ENCODE measurements around the gene KIF13A.
"Not testable (repeated sequence)": the region's sequence is repeated elsewhere in the genome, so short reads cannot be mapped to it uniquely, and the experiment has no call there.

The KIF13A gene

DNA sequence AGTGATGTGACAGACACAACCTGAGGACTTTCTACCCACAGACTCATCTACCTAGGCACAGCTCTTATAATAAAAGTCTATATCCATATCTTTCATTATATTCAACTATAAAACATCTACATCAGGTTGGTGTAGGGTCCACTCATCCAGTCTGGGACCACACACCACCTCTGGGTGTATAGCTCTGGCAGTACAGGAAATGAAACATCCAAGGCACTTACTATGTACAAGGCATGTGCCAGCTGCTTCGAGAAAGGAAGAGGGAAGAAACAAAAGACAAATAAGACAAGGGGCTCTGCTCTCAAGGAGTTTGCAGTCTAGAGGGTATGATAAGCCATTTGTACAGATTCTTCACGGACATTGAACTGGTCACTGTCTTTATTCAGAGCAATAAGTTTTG lies 18.6 kb downstream of the KIF13A start:
- no peak for DNase-seq (ENCODE audit: low read depth in 2 of 2)

DNA sequence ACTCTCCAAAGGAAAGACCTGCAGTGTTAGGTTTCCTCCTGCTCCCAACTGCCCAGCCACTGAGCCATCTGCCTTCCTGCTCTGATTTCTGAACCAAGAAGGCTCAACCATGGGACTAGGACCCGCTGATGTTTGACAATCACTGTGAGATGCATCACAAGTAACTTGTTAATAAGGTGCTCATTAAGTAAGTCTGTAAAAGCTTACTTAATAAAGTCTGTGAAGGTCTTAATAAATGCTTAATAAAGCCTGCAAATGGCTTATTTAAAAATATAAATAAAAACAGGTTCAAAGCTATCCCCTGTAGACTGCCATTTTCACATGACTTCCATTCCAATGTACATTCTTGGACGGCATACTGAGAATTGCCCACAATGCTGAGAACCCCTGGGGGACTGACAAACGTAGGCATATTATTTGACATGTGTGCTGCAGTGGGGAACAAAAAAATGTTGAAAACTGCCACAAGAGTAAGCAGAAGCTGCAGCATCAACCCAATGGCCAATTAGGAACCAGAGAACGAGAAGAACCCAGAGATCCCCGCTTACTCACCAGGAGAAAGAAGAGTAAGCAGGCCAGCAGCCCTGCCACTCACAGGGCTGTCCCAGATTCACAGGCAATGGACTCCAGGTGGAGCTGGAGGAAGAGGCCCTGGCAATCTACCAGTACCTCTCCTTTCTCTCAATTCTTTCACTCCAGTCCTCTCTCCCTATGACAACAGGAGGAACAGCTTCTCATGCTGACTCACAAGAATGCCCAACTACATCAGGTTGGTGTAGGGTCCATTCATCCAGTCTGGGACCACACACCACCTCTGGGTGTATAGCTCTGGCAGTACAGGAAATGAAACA lies 19.5 kb downstream of the KIF13A start:
- no peak for DNase-seq (ENCODE audit: low read depth in 2 of 2)

DNA sequence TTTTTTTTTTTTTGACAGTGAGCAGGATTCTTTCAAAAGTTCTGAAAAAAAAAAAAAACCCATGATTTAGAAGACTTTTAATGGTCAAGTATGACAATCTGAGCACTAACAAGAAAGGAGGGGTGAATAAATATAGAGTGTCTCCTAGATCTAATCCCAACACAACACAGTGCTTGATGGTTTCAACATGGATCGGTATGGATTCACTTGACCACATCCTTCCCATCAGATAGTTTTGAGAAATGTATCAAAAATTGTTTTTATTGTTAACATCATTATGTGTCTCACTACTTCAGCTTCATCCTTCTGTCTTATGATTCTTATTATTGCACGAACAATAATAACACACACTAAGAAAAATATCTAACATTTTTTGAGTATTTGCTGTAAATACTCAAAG lies 21.0 kb downstream of the KIF13A start:
- no peak for DNase-seq (ENCODE audit: low read depth in 2 of 2)

- DNase-seq (ENCODE audit: low read depth in 2 of 2) = no peak
These were observed 22.0 kb downstream of the KIF13A start for GRCh38 chr6:17965397-17965796.

DNA sequence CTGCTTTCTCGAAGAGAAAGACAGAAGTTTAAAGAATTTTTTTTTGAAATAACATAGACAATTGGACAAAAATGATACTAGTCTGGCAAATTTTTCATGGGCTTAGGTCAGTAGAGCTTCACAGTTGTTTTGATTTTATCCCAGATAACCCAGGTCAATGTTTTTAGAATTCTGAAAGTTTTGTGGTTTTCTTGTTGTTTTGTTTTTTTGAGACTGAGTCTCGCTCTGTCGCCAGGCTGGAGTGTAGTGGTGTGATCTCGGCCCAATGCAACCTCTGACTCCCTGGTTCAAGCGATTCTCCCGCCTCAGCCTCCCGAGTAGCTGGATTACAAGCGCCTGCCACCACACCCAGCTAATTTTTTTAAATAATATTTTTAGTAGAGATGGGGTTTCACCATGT lies 22.8 kb downstream of the KIF13A start:
- no peak for DNase-seq (ENCODE audit: low read depth in 2 of 2)

DNA sequence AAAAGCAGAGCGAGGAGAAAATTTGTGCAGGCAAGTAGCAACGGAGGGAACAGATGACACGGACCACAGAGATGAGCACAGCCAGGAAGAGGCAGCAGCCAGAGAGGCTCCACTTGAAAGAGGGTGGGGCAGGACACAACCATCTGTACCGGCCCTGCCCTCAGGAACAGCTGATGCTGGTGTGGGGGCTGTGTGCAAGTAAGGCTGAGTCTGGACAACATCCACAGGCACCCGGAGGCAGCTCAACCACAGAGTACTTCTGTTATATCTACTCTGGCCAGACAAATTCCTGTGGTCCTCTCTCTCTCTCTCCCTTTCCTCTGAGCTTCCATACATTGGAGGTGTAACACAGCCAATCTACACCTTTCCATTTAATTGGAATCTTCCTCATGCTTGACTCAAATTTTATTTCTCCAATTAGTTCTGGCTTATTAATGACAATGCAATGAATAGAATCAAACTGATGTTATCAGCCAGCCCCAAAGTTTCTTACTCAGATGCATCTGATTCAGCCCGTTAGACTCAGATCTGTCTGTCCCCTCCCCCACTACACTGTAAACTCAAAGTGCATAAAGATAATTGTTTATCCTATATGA lies 24.9 kb downstream of the KIF13A start:
- DNase-seq (ENCODE audit: low read depth in 2 of 2) = no peak

- no peak for DNase-seq (ENCODE audit: low read depth in 2 of 2)
These were observed 28.1 kb downstream of the KIF13A start for GRCh38 chr6:17959302-17959701.

DNA sequence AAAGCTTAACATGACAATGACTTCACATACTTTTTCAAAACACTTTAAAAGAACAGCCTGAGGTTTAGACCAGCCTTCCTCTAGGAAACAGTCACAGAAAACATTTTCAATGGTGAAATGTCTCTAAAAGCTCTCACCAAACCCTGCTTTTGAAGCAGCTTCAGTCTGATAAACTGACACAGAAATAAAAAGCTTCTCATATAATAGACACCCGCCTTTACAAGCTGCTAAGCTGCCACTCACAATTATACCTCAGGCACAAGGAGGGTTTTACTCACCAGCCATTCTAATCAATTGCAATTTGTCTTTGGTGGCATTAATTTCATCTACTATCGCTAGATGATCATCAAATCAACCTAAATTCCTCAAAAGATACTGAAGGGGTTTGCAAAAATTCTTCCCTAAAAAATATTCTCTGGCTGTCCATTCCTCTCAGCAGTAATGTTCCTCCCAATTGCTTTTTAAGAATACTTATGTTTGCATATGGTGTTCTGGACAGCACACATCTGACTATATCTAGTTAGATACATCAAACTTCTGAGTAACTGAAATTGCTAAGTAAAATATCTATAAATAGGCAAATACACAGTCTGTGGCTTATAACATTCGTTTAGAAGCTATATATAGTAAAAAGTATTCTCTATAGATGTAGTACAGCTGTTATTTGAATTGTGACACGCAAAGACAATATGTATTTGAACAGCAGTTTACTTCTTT lies 29.4 kb downstream of the KIF13A start:
- DNase-seq (ENCODE audit: low read depth in 2 of 2) = no peak

DNA sequence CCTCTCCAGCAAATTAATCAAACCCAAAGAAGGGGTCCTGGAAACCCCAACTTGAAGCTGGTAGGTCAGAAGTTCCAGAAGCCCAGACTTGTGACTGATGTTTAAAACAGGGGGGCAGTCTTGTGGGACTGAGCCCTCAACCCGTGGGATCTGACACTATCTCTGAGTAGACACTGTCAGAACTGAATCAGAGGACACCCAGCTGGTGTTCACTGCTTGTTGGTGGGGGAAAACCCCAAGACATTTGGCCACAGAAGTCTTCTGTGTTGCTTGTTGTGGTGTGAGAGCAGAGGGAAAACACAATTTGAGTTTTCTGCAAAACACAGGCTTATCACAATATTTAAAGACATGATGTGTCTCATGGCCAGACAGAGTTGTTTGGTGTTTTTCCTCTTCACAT lies 29.9 kb downstream of the KIF13A start:
- DNase-seq (ENCODE audit: low read depth in 2 of 2) = no peak

DNA sequence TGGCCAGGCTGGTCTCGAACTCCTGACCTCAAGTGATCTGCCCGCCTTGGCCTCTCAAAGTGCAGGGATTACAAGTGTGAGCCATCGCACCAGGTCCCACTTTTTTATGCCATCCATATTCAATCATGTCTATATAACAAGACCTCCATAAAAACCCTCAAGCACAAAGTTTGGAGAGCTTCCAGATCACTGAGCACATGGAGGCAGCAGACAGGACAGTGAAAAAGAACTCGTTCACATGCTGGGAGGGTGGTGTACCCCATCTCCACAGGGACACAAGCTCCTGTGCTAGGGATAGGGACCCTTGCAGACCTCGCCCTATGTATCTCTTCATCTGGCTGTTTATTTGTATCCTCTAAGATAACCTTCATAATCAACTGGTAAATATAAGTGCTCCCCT lies 30.3 kb downstream of the KIF13A start:
- no peak for DNase-seq (ENCODE audit: low read depth in 2 of 2)

DNA sequence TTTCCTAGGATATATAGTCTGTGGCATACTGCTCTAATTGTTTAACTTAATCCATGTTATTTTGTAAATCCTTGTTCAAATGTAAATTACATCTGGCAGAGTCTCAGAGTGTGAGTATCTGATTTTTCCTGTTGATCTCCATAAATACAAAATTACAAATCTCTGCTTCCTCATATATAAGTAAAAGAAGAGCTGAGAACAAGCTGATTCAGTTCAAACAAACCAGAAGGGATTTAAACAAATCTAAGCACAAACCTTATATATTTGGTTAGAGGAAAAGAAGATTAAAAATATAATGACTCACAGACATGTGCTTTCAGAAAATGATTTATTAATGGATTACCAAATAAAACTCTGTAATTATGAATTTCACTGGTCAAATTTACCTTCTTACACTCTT lies 37.3 kb downstream of the KIF13A start:
- DNase-seq (ENCODE audit: low read depth in 2 of 2) = no peak

DNA sequence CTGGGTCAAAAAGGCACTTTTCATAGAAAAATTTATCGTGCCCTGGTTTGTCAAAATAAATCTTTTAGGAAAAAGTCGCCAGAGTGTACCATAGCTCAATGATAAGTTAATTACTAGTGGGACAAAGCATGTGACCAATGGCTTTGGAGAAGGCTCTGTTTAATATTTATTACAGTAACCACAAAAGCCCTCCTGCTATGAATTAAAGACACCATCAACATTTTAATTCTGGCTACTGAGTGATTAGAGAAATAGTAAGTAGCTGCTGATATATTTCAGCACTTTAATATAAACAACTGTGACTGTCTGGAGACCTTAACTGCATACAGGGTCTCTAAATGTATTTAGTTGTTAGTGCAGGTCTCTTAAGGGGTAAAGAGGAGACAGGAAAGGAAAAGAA lies 38.3 kb downstream of the KIF13A start:
- DNase-seq (ENCODE audit: low read depth in 2 of 2) = no peak

- no peak for DNase-seq (ENCODE audit: low read depth in 2 of 2)
These were observed 38.7 kb downstream of the KIF13A start for GRCh38 chr6:17948725-17949124.

GRCh38 chr6:17947574-17947973 lies 39.9 kb downstream of the KIF13A start:
- DNase-seq (ENCODE audit: low read depth in 2 of 2) = not testable (repeated sequence)

- DNase-seq (ENCODE audit: low read depth in 2 of 2) = no peak
These were observed 41.9 kb downstream of the KIF13A start for GRCh38 chr6:17945575-17945974.

- DNase-seq (ENCODE audit: low read depth in 2 of 2) = no peak
These were observed 42.3 kb downstream of the KIF13A start for GRCh38 chr6:17945111-17945510.

DNA sequence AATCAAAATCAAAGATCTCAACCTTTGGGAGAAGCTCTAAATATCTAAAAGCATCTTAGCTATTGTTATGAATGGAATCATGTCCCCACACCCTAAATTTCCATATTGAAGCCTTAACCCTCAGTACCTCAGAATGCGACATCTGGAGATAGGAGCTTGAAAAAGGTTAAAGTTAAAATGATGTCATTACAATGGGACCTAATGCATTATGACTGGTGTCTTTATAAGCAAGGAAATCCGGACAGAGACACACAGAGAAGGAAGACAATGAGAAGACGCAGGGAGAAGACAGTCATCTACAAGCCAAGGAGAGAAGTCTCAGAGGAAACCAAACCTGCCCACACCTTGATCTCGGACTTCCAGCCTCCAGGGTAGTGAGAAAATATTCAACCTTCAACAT lies 46.1 kb downstream of the KIF13A start:
- no peak for DNase-seq (ENCODE audit: low read depth in 2 of 2)

DNA sequence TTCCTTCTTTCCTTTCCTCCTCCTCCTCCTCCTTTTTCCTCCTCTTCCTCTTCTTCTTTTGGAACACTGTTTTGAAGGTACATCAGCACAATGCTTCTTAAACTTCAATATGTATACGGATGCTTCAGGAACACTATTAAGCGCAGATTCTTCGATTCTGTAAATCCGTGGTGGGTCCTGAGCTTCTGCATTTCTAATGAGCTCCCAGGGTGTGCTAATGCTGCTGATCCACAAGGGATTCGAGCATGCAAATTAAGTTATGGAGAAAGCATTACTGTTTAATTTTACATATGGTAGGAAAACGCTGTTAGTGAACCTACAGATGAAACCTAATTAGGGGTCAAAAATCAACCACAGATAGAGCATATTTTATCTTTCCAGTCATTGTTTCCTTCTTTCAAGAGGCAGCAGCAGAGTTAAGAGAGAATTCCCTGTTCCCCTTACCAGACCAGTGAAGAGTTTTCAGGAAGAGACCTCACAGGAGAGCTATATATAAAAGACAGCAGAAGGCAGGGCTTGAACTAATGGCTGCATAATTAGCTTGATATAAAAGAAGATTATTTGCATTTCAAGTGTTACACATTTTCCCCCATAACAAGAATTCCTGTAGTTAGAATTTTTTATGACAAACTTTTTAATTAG lies 47.2 kb downstream of the KIF13A start:
- no peak for DNase-seq (ENCODE audit: low read depth in 2 of 2)

GRCh38 chr6:17938901-17939300 lies 48.5 kb downstream of the KIF13A start:
- no peak for DNase-seq (ENCODE audit: low read depth in 2 of 2)

DNA sequence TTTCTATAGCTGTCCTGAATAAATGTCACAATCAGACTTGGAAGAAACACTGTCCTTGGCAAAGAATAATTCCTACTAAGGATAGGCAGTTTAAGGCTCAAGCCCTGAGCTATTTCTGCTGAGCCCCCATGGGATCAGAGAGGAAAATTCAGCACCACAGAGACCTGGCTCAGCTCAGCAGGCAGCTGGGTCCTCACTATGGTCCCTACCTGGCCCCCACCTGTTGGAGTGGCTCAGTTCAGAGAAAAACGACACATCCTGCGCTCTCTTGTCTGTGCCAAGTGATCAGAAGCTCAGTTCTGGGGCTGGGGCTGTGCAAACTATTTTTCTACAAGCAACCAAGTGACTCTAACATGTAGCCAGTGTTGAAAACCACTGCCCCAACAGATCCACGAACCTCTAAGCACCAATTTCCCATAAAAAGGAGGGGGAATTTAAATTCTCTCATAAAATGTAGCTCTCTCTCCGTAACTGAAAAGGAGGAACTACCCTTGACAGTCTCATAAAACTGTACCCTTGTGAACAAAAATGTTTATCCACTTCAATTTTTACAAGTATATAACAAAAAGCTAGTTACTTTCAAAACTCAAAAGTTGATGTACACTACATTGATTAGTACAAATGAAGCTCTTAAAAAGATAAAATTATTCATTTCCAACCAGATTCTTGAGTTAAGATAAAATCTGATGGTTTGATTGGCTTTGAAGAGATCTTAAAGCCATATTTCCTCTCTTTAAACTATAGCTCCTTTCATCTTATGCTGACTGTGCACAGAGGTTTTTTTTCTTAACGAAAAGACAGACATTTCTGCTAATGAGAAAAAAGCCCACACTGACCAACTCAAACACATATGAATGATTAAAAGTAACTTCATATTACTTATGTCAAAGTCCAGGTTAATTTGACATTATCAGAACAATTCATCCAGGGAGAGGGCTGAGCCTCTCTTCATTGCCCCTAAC lies 52.0 kb downstream of the KIF13A start:
- DNase-seq (ENCODE audit: low read depth in 2 of 2) = no peak

- DNase-seq (ENCODE audit: low read depth in 2 of 2) = no peak
These were observed 53.7 kb downstream of the KIF13A start for GRCh38 chr6:17933716-17934115.
